ENCODE results near the gene SYVN1.

- TF ChIP-seq CTCF (IDR thresholded peaks at IDR 0.05) (no peak), POLR2A (IDR thresholded peaks at IDR 0.05) (no peak)
These were observed 14.3 kb upstream of the SYVN1 start for GRCh38 chr11:65148657-65149056.

Data from esophagus squamous epithelium (tissue), 4 donors.